Measurements from ENCODE around the gene CABLES1. TPM values are rescaled to one million over a fixed set of nuclear protein-coding genes. Genes with fewer than 3 reads are reported as not detected.
A peak's percentile ranks its signal among the peaks of the same experiment; 100 is the strongest.
"Not testable (repeated sequence)": the region's sequence is repeated elsewhere in the genome, so short reads cannot be mapped to it uniquely, and the experiment has no call there.

Gene CABLES1
- total and polyA plus RNA-seq, 4 donors: 9.9 to 25.7 (median 11.4) TPM

DNA sequence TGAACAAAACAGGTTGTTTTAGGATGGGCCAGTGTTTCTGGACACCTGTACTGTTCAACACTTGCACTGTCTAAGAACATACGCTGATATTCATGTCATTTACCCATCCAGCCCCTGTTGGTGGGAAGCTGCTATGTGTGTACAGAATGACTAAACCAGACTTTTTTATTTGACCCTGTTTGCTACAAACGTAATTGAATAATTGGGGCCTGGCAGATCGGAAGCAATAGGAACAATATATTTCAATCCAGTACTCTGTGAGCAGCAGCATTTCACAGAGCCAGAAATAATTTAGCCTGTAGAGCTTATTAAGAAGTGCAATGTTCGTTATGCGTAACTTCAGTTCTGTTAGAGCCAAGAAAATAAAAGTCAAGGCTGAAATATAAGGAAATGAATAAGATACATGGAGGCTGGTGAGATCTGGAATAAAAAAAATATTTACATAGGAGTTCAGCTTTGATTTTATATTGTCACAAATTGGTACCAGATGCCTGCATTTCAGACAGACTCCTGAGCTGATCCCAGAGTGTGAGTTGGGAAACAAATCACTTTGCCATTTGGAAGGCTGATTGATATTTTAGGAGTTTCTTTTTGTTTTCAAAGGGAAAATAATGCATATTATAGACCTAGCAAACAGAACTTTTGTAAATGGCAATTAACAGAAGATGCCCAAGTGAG is 19.7 kb downstream of the CABLES1 start:
- ATAC-seq (ENCODE audit: low FRiP score): no peak
- H3K4me1 ChIP-seq (ENCODE audit: control insufficient read depth in 1 of 2, insufficient read depth in 2 of 2, low read length in 2 of 2): no peaks in the 10 kb centered on the region
- WGBS, 2 donors: 61 to 64% methylated on average over 5 of the region's 5 CpGs
- no peaks in the 10 kb centered on the region for H3K27me3 ChIP-seq (ENCODE audit: control insufficient read depth in 1 of 2, insufficient read depth in 2 of 2, low read length in 1 of 2)
- no peak for DNase-seq
- intact Hi-C loops (cut with DNase I): no loop called here
- no peak overlapping the region for H3K4me3 ChIP-seq (ENCODE audit: low read length in 2 of 2)
- no peaks in the 10 kb centered on the region for H3K36me3 ChIP-seq (ENCODE audit: control insufficient read depth in 1 of 2, insufficient read depth in 2 of 2, low read length in 1 of 2)
- H3K27ac ChIP-seq (ENCODE audit: low read depth in 1 of 2, low read length in 2 of 2): no peak overlapping the region
- no peaks in the 10 kb centered on the region for H3K9me3 ChIP-seq (ENCODE audit: control insufficient read depth, low read length)

DNA sequence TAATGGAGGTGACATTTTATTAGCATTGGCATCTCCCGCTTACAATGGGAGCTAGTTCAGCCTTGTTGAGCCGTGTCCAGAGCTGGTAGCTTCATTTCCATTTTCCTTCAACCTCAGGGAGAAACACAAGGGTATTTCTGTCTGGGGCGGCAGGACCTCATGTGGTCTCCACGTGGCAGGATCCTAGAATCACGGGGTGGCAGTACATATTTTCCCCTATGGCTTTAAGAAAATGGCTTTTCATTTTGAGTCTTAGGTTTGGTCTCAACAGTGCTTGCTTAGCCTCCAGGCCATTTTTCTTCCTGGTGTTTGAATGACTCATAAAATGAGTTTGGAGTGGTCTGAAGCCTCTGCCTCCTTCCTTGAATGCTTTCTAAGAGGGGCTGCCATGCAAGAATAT is 20.3 kb downstream of the CABLES1 start:
- Histone ChIP-seq H3K27me3 (ENCODE audit: control insufficient read depth in 1 of 2, insufficient read depth in 2 of 2, low read length in 1 of 2) (no peaks in the 10 kb centered on the region), H3K4me1 (ENCODE audit: control insufficient read depth in 1 of 2, insufficient read depth in 2 of 2, low read length in 2 of 2) (no peaks in the 10 kb centered on the region), H3K4me3 (ENCODE audit: low read length in 2 of 2) (no peak overlapping the region), H3K9me3 (ENCODE audit: control insufficient read depth, low read length) (no peaks in the 10 kb centered on the region), H3K36me3 (ENCODE audit: control insufficient read depth in 1 of 2, insufficient read depth in 2 of 2, low read length in 1 of 2) (no peaks in the 10 kb centered on the region), H3K27ac (ENCODE audit: low read depth in 1 of 2, low read length in 2 of 2) (no peak overlapping the region)
- DNase-seq (no peak), ATAC-seq (ENCODE audit: low FRiP score) (no peak)
- intact Hi-C loops (cut with DNase I): no loop called here
- WGBS, 2 donors: 5 to 8% methylated on average over 5 of the region's 5 CpGs

DNA sequence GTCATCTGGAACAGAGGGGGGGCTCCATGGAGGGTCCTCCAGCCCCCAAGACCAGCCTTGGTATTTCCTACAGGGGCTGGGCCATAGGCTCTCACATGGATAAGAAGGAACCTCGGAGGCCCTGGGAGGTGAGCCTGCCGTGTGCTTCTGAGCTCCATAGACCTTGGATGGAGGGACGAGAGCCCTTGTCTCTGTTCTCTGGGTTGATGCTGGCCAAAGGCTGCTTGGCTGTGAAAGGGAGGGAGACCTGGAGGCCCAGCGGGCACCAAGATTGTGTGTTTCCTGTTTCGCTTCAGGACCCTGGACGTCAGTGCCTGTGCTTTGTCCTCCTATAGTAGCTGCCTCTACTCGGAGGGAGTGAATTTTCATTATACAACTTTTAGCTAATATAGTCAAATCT is 20.8 kb downstream of the CABLES1 start:
- no peaks in the 10 kb centered on the region for H3K9me3 ChIP-seq (ENCODE audit: control insufficient read depth, low read length)
- H3K27ac ChIP-seq (ENCODE audit: low read depth in 1 of 2, low read length in 2 of 2): no peak overlapping the region
- intact Hi-C loops (cut with DNase I): no loop called here
- WGBS, 2 donors: 84 to 86% methylated on average over 7 of the region's 7 CpGs
- peak in 1 of 2 donors; percentile 40 for DNase-seq
- no peak for ATAC-seq (ENCODE audit: low FRiP score)
- H3K4me3 ChIP-seq (ENCODE audit: low read length in 2 of 2): no peak overlapping the region
- H3K36me3 ChIP-seq (ENCODE audit: control insufficient read depth in 1 of 2, insufficient read depth in 2 of 2, low read length in 1 of 2): no peaks in the 10 kb centered on the region
- no peaks in the 10 kb centered on the region for H3K27me3 ChIP-seq (ENCODE audit: control insufficient read depth in 1 of 2, insufficient read depth in 2 of 2, low read length in 1 of 2)
- no peaks in the 10 kb centered on the region for H3K4me1 ChIP-seq (ENCODE audit: control insufficient read depth in 1 of 2, insufficient read depth in 2 of 2, low read length in 2 of 2)

DNA sequence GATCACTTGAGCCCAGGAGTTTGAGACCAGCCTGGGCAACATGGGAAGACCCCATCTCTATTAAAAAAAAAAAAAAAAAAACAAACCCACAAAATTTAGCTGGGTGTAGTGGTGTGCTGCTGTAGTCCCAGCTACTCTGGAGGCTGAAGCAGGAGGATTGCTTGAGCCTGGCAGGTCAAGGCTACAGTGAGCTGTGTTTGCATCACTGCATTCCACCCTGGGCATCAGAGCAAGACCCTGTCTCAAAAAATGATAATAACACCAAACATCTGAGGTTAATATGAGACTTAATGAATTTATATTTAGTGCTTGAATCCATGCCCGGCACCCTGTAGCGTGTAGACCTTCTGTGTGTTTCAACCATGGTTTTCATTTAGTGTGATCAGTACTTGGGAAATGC is 22.8 kb downstream of the CABLES1 start:
- no peak overlapping the region for H3K27ac ChIP-seq (ENCODE audit: low read depth in 1 of 2, low read length in 2 of 2)

DNA sequence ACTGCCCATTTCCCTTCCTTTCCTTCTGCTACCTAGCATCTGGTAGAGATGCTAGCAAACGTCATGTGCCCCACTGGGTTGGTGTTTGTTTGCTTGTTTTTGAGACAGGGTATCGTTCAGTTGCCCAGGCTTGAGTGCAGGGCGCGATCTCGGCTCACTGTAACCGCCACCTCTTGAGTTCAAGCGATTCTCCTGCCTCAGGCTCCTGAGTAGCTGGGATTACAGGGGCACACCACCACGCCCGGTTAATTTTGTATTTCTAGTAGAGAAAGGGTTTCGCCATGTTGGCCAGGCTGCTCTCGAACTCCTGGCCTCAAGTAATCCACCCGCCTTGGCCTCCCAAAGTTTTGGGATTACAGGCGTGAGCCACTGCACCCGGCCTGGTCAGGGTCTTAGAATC is 23.6 kb downstream of the CABLES1 start:
- H3K27ac ChIP-seq (ENCODE audit: low read depth in 1 of 2, low read length in 2 of 2); DNase-seq; H3K27me3 ChIP-seq (ENCODE audit: control insufficient read depth in 1 of 2, insufficient read depth in 2 of 2, low read length in 1 of 2); H3K4me1 ChIP-seq (ENCODE audit: control insufficient read depth in 1 of 2, insufficient read depth in 2 of 2, low read length in 2 of 2); H3K4me3 ChIP-seq (ENCODE audit: low read length in 2 of 2); intact Hi-C loops (cut with DNase I); ATAC-seq (ENCODE audit: low FRiP score); H3K9me3 ChIP-seq (ENCODE audit: control insufficient read depth, low read length); H3K36me3 ChIP-seq (ENCODE audit: control insufficient read depth in 1 of 2, insufficient read depth in 2 of 2, low read length in 1 of 2): not testable (repeated sequence)
- WGBS, 2 donors: 95 to 96% methylated on average over 14 of the region's 14 CpGs

More for the DNA sequence above, 22.8 kb downstream of the CABLES1 start:
- H3K9me3 ChIP-seq (ENCODE audit: control insufficient read depth, low read length): no peaks in the 10 kb centered on the region
- no peaks in the 10 kb centered on the region for H3K4me1 ChIP-seq (ENCODE audit: control insufficient read depth in 1 of 2, insufficient read depth in 2 of 2, low read length in 2 of 2)
- ATAC-seq (ENCODE audit: low FRiP score) (no peak), DNase-seq (no peak)
- intact Hi-C loops (cut with DNase I): no loop called here
- no peak overlapping the region for H3K4me3 ChIP-seq (ENCODE audit: low read length in 2 of 2)
- no peaks in the 10 kb centered on the region for H3K27me3 ChIP-seq (ENCODE audit: control insufficient read depth in 1 of 2, insufficient read depth in 2 of 2, low read length in 1 of 2)
- 97% methylated on average over 2 of the region's 2 CpGs for WGBS, 2 donors
- H3K36me3 ChIP-seq (ENCODE audit: control insufficient read depth in 1 of 2, insufficient read depth in 2 of 2, low read length in 1 of 2): no peaks in the 10 kb centered on the region

DNA sequence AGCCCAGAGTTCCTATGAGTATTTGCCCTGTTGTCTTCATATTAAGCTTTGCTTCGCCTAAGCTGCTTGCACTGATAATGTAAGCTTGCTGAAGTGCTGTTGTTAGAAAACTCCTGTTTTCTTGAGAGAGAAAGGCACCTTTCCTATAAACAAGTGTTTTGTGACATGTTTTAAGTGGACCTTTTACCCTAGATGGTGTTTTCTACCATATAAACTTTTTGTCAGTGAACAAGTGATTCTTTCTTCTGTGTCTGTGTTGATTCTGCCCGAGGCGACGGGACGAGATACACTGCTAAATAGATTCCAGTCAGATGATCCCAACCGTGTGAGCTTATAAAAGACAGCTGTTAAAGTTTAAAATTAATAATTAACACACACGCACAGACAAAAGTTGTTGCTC is 24.1 kb downstream of the CABLES1 start:
- DNase-seq: no peak
- intact Hi-C loops (cut with DNase I): no loop called here

DNA sequence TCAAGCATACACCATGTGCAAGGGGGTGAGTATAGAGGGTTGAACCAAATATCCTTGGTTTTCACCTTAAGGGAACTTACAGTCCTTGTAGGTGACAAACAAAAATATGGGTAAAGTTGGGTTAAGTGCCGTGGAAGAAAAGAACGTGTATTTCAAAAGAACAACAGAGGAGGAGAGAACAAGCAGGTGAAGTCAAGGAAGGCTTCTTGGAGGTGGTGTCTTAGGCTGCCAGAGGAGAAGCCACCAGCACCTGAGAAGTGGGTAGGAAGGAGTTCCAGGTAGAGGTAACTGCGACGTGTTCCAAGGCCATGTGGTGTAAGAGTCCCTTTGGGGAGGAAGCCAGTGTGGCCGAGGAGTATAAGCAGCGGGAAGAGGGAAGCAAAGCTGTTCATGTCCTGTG is 27.2 kb downstream of the CABLES1 start:
- H3K27ac ChIP-seq (ENCODE audit: low read depth in 1 of 2, low read length in 2 of 2): no peak overlapping the region
- intact Hi-C loops (cut with DNase I): no loop called here
- ATAC-seq (ENCODE audit: low FRiP score) (no peak), DNase-seq (no peak)
- no peaks in the 10 kb centered on the region for H3K4me1 ChIP-seq (ENCODE audit: control insufficient read depth in 1 of 2, insufficient read depth in 2 of 2, low read length in 2 of 2)
- no peak overlapping the region for H3K4me3 ChIP-seq (ENCODE audit: low read length in 2 of 2)
- no peaks in the 10 kb centered on the region for H3K36me3 ChIP-seq (ENCODE audit: control insufficient read depth in 1 of 2, insufficient read depth in 2 of 2, low read length in 1 of 2)
- no peaks in the 10 kb centered on the region for H3K9me3 ChIP-seq (ENCODE audit: control insufficient read depth, low read length)
- no peaks in the 10 kb centered on the region for H3K27me3 ChIP-seq (ENCODE audit: control insufficient read depth in 1 of 2, insufficient read depth in 2 of 2, low read length in 1 of 2)
- 87% methylated on average over 6 of the region's 6 CpGs for WGBS, 2 donors

More for the DNA sequence above, 24.1 kb downstream of the CABLES1 start:
- Histone ChIP-seq H3K4me1 (ENCODE audit: control insufficient read depth in 1 of 2, insufficient read depth in 2 of 2, low read length in 2 of 2) (no peaks in the 10 kb centered on the region), H3K27ac (ENCODE audit: low read depth in 1 of 2, low read length in 2 of 2) (no peak overlapping the region), H3K9me3 (ENCODE audit: control insufficient read depth, low read length) (no peaks in the 10 kb centered on the region), H3K27me3 (ENCODE audit: control insufficient read depth in 1 of 2, insufficient read depth in 2 of 2, low read length in 1 of 2) (no peaks in the 10 kb centered on the region), H3K4me3 (ENCODE audit: low read length in 2 of 2) (no peak overlapping the region), H3K36me3 (ENCODE audit: control insufficient read depth in 1 of 2, insufficient read depth in 2 of 2, low read length in 1 of 2) (no peaks in the 10 kb centered on the region)
- 87 to 92% methylated on average over 7 of the region's 7 CpGs for WGBS, 2 donors
- no peak for ATAC-seq (ENCODE audit: low FRiP score)

DNA sequence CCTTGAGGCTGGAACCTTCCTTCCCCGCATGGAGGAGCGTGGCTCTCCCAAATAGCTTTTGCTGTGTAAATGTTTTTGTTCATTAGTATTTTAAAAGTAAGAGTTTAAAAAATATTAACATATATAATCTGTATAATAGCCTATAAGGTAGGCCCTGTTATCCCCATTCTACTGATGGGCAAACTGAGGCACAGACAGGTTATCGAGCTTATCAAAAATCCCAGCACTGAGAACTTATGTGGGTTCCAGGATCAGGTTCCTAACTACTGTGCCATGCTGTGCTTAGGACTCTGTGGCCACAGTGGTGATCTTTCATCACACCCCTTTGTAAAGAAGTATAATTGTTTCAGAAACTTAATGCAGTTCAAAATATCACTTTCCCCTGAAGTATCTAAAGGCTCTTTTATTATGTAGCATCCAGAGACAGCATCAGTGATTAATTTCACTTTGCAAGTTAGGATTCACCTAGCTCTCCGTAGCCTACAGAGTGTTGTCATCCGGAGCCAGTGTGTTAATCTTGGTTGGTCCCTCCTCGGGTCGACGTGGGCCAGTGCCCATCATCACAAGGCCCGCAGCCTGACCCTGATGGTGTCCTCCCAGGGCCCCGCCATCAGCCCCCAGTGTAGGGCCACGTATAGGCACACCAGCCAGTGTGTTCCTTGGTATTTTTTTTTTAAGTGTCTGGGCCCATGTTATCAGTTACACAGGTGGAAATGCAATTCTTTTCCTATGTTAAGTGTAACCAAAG is 28.7 kb downstream of the CABLES1 start:
- ATAC-seq (ENCODE audit: low FRiP score): no peak
- 75 to 79% methylated on average over 11 of the region's 11 CpGs for WGBS, 2 donors
- intact Hi-C loops (cut with DNase I): no loop called here

More for the DNA sequence above, 28.7 kb downstream of the CABLES1 start:
- DNase-seq: no peak
- Histone ChIP-seq H3K4me3 (ENCODE audit: low read length in 2 of 2) (no peak overlapping the region), H3K36me3 (ENCODE audit: control insufficient read depth in 1 of 2, insufficient read depth in 2 of 2, low read length in 1 of 2) (no peaks in the 10 kb centered on the region), H3K9me3 (ENCODE audit: control insufficient read depth, low read length) (no peaks in the 10 kb centered on the region), H3K27me3 (ENCODE audit: control insufficient read depth in 1 of 2, insufficient read depth in 2 of 2, low read length in 1 of 2) (no peaks in the 10 kb centered on the region), H3K4me1 (ENCODE audit: control insufficient read depth in 1 of 2, insufficient read depth in 2 of 2, low read length in 2 of 2) (no peaks in the 10 kb centered on the region), H3K27ac (ENCODE audit: low read depth in 1 of 2, low read length in 2 of 2) (no peak overlapping the region)
